ENCODE measurements around the gene CYP24A1. TPM values are rescaled to one million over a fixed set of nuclear protein-coding genes. Genes with fewer than 3 reads are reported as not detected.
A peak's percentile ranks its signal among the peaks of the same experiment; 100 is the strongest.

CYP24A1 gene
- total and polyA plus RNA-seq, 2 of the 13 experiments (the other 11 are each of a cell fraction or from before 2014, with no cell fraction given), result 9.4 to 32.7 TPM

DNA sequence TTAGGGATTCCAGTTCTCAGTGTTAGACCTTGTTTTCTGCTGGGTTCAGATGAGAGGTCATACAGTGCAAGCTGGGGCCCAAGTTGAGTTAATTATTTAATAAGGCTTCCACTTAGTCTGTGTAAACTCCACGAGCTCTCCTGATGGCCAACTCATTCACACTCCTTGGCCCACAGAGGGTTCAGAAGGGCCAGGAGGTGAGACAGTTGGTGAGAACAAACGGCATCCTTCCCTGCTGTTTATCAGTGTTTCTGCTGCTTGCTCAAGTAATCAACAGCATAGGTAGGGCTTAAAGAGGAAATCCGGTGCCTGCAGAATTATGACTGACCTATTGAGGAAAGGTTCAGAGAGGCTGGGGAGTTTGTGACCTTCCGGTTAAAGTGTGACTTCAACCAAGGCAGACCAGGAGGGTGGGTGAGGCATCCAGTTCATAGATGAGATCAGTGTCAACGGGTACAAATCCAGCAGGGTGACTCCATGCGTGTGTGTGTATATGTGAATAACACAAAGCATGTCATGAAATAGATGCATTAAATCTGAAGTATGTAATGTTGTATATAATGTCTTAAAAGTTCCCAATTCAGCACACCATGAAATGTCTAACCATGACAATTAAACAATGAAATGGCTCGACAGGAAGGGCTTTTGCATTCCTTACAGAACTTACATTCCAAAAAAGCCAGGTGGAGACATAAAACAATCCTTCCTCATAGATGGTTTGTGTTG is 66.0 kb downstream of the CYP24A1 start (continued):
- TF ChIP-seq, protein P1, sequence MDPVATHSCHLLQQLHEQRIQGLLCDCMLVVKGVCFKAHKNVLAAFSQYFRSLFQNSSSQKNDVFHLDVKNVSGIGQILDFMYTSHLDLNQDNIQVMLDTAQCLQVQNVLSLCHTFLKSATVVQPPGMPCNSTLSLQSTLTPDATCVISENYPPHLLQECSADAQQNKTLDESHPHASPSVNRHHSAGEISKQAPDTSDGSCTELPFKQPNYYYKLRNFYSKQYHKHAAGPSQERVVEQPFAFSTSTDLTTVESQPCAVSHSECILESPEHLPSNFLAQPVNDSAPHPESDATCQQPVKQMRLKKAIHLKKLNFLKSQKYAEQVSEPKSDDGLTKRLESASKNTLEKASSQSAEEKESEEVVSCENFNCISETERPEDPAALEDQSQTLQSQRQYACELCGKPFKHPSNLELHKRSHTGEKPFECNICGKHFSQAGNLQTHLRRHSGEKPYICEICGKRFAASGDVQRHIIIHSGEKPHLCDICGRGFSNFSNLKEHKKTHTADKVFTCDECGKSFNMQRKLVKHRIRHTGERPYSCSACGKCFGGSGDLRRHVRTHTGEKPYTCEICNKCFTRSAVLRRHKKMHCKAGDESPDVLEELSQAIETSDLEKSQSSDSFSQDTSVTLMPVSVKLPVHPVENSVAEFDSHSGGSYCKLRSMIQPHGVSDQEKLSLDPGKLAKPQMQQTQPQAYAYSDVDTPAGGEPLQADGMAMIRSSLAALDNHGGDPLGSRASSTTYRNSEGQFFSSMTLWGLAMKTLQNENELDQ (CRISPR knock-in tag; IDR thresholded peaks at IDR 0.05; ENCODE audit: borderline replicate concordance), result no peak
- TF ChIP-seq, protein P2, sequence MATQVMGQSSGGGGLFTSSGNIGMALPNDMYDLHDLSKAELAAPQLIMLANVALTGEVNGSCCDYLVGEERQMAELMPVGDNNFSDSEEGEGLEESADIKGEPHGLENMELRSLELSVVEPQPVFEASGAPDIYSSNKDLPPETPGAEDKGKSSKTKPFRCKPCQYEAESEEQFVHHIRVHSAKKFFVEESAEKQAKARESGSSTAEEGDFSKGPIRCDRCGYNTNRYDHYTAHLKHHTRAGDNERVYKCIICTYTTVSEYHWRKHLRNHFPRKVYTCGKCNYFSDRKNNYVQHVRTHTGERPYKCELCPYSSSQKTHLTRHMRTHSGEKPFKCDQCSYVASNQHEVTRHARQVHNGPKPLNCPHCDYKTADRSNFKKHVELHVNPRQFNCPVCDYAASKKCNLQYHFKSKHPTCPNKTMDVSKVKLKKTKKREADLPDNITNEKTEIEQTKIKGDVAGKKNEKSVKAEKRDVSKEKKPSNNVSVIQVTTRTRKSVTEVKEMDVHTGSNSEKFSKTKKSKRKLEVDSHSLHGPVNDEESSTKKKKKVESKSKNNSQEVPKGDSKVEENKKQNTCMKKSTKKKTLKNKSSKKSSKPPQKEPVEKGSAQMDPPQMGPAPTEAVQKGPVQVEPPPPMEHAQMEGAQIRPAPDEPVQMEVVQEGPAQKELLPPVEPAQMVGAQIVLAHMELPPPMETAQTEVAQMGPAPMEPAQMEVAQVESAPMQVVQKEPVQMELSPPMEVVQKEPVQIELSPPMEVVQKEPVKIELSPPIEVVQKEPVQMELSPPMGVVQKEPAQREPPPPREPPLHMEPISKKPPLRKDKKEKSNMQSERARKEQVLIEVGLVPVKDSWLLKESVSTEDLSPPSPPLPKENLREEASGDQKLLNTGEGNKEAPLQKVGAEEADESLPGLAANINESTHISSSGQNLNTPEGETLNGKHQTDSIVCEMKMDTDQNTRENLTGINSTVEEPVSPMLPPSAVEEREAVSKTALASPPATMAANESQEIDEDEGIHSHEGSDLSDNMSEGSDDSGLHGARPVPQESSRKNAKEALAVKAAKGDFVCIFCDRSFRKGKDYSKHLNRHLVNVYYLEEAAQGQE (IDR thresholded peaks at IDR 0.05; ENCODE audit: borderline replicate concordance in 1 of 2, low read depth in 1 of 2, low read length in 2 of 2), result peak in 1 of 2 experiments; percentile 58; a peak in 1 of 4 replicates
- TF ChIP-seq ZNF652 (CRISPR knock-in tag; IDR thresholded peaks at IDR 0.05; ENCODE audit: borderline replicate concordance, low read depth) (0 out of 2 replicates have a peak, but pooled peaks have one; percentile 7), ZNF660 (CRISPR knock-in tag; IDR thresholded peaks at IDR 0.05; ENCODE audit: borderline replicate concordance, low read depth) (no peak), ZNF619 (CRISPR knock-in tag; IDR thresholded peaks at IDR 0.05) (peak; percentile 55; the same call in 1 of the 2 replicates), ZNF501 (CRISPR knock-in tag; IDR thresholded peaks at IDR 0.05) (peak; percentile 97), ZNF615 (CRISPR knock-in tag; IDR thresholded peaks at IDR 0.05; ENCODE audit: borderline replicate concordance) (no peak), ZNF180 (CRISPR knock-in tag; IDR thresholded peaks at IDR 0.05; ENCODE audit: borderline replicate concordance, low read depth) (no peak), ZFP41 (CRISPR knock-in tag; IDR thresholded peaks at IDR 0.05; ENCODE audit: borderline replicate concordance) (no peak), NCOA1 (CRISPR knock-in tag; IDR thresholded peaks at IDR 0.05) (peak; percentile 74), ZSCAN30 (CRISPR knock-in tag; IDR thresholded peaks at IDR 0.05) (no peak), ZMYM3 (CRISPR knock-in tag; IDR thresholded peaks at IDR 0.05) (peak; percentile 95), SP140L (CRISPR knock-in tag; IDR thresholded peaks at IDR 0.05; ENCODE audit: borderline replicate concordance) (no peak)
- TF ChIP-seq, protein P3, sequence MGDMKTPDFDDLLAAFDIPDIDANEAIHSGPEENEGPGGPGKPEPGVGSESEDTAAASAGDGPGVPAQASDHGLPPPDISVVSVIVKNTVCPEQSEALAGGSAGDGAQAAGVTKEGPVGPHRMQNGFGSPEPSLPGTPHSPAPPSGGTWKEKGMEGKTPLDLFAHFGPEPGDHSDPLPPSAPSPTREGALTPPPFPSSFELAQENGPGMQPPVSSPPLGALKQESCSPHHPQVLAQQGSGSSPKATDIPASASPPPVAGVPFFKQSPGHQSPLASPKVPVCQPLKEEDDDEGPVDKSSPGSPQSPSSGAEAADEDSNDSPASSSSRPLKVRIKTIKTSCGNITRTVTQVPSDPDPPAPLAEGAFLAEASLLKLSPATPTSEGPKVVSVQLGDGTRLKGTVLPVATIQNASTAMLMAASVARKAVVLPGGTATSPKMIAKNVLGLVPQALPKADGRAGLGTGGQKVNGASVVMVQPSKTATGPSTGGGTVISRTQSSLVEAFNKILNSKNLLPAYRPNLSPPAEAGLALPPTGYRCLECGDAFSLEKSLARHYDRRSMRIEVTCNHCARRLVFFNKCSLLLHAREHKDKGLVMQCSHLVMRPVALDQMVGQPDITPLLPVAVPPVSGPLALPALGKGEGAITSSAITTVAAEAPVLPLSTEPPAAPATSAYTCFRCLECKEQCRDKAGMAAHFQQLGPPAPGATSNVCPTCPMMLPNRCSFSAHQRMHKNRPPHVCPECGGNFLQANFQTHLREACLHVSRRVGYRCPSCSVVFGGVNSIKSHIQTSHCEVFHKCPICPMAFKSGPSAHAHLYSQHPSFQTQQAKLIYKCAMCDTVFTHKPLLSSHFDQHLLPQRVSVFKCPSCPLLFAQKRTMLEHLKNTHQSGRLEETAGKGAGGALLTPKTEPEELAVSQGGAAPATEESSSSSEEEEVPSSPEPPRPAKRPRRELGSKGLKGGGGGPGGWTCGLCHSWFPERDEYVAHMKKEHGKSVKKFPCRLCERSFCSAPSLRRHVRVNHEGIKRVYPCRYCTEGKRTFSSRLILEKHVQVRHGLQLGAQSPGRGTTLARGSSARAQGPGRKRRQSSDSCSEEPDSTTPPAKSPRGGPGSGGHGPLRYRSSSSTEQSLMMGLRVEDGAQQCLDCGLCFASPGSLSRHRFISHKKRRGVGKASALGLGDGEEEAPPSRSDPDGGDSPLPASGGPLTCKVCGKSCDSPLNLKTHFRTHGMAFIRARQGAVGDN (CRISPR knock-in tag; IDR thresholded peaks at IDR 0.05), result no peak
- TF ChIP-seq, protein P4, sequence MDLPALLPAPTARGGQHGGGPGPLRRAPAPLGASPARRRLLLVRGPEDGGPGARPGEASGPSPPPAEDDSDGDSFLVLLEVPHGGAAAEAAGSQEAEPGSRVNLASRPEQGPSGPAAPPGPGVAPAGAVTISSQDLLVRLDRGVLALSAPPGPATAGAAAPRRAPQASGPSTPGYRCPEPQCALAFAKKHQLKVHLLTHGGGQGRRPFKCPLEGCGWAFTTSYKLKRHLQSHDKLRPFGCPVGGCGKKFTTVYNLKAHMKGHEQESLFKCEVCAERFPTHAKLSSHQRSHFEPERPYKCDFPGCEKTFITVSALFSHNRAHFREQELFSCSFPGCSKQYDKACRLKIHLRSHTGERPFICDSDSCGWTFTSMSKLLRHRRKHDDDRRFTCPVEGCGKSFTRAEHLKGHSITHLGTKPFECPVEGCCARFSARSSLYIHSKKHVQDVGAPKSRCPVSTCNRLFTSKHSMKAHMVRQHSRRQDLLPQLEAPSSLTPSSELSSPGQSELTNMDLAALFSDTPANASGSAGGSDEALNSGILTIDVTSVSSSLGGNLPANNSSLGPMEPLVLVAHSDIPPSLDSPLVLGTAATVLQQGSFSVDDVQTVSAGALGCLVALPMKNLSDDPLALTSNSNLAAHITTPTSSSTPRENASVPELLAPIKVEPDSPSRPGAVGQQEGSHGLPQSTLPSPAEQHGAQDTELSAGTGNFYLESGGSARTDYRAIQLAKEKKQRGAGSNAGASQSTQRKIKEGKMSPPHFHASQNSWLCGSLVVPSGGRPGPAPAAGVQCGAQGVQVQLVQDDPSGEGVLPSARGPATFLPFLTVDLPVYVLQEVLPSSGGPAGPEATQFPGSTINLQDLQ (CRISPR knock-in tag; IDR thresholded peaks at IDR 0.05), result no peak; the same call in 1 of the 2 replicates
